Stimulated activated CD4-positive, alpha-beta T cell treated with anti-CD3 and anti-CD28 coated beads, Interleukin-1b, Interleukin-23, amount 100 ng/mL, for 4 hours (primary cell): Measurements from ENCODE around the gene PFKM.

Experiments
- DNase-seq, 2 donors: peaks; one replicate each; pipeline ENCODE4 v3.0.0-alpha.2; 2020; ENCODE audit warnings: low read depth in 2 of 2

The PFKM gene

GRCh38 chr12:48185181-48185919 lies 66.2 kb downstream of the PFKM start:
- no peak for DNase-seq

- no peak for DNase-seq
Measured at GRCh38 chr12:48187916-48188695, 68.9 kb downstream of the PFKM start.

GRCh38 chr12:48189331-48190125 lies 70.4 kb downstream of the PFKM start:
- DNase-seq: peak; percentile 48 to 66

- no peak for DNase-seq
Measured at GRCh38 chr12:48191096-48191495, 71.9 kb downstream of the PFKM start.

DNA sequence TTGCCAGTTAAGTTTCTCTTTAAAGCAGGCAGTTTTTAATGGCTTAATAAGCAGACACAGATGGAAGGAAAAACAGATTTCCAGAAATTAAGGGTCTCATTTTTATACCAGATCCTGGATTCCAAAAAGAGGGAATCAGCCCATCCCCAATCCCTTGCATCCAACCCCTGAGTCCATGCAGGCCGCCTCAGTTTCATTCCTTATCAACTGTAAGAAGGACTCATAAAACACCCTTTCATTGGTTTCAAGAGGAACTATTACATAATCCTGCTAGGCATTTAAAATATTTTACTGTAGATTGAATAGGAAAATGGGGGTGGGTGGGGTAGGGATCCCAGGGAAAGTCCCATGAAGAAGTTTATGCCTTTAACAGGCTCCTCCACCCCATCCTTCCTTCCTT lies 73.7 kb downstream of the PFKM start:
- DNase-seq: no peak

DNA sequence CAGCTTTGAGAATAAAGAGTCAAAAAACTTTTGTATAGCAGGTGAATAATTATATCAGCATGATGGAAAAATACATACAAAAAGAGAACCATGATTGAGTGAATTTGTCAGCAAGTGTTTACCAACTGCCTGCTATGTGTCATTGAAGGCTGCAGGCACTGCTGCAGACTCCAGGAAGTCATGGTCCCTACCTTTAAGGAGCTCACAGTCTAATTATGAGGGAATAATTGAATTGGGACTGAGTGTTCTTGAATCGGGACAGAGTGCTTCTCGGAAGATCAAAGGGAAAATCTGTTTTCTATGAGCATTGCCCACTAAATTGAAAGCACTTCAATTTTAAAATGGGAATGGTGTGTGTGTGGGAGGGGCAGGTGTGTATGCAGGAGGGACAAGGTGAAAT lies 74.5 kb downstream of the PFKM start:
- DNase-seq: no peak

DNA sequence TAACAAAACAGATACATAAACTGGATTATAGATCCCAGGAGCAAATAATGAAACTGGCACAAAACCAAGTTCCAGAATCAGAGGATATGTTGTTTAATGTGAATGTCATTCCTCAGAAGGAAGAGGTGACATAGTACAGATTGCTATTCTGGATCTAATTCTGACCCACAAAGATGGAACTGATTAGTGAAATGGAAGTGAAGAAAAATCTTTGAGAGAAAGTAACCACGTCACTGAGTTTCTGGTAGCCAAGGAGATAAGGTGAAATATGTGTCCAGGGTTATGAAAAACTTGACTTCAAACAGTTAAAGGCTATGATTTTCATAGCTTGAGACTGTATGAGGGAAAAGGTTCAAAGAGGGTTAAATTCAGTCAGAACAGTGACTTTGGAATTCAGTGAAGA lies 75.6 kb downstream of the PFKM start:
- no peak for DNase-seq
